Measurements from ENCODE around the gene CDC42. TPM values are rescaled to one million over a fixed set of nuclear protein-coding genes. Genes with fewer than 3 reads are reported as not detected.

CDC42 gene
- total RNA-seq, 1 experiment from 2014 or later = 133 TPM

GRCh38 chr1:22100168-22100567 lies 47.7 kb downstream of the CDC42 start:
- no peaks in the 10 kb centered on the region for H3K27me3 Mint-ChIP-seq (ENCODE audit: insufficient read depth, unreplicated experiment)
- no peaks in the 10 kb centered on the region for H3K9me3 Mint-ChIP-seq (ENCODE audit: unreplicated experiment)
- no peak for DNase-seq (ENCODE audit: unreplicated experiment)
- H3K27ac Mint-ChIP-seq (ENCODE audit: low read depth, unreplicated experiment) = no peak overlapping the region
- no peaks in the 10 kb centered on the region for H3K4me1 Mint-ChIP-seq (ENCODE audit: insufficient read depth, unreplicated experiment)
- POLR2A ChIA-PET = interaction anchor here (0.6 to 2.4 kb wide), 4 partner anchors 10 to 48 kb away, joined by 3 to 10 read pairs (median 6); partner anchors contain the start of gene CDC42
- H3K4me3 Mint-ChIP-seq (ENCODE audit: unreplicated experiment) = no peak overlapping the region
- no TSS peak for BruUV-seq (replicated peaks)
- CTCF ChIA-PET = interaction anchor here (1.2 kb wide), 1 partner anchor 541 kb away, joined by 3 read pairs; no protein-coding TSS in a partner anchor
- TF ChIP-seq CTCF (IDR thresholded peaks at IDR 0.05; ENCODE audit: unreplicated experiment) = no peak
- H3K36me3 Mint-ChIP-seq (ENCODE audit: insufficient read depth, unreplicated experiment) = peaks cover 72% of the 10 kb centered on the region
- intact Hi-C loops (cut with micrococcal nuclease) = no loop called here

DNA sequence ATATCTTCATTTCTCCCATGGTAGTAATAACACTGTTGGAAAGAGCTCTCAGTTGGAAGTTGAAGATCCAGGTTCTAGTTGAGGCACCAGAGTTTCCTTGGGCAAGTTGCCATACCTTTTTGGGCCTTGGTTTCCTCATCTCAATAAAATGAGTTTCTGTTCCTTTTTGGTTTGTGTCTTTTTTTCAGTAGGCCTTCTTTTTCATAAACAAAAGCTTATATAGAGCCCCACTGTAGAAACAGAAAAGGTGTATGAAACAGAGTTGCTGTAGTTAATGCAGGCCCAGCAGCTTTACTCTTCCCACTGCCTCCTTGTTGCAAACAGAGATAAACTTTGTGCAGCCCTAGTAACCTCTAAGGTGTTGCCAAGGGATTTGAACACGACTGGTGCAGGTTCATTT lies 48.7 kb downstream of the CDC42 start:
- H3K4me3 Mint-ChIP-seq (ENCODE audit: unreplicated experiment) = no peak overlapping the region
- peaks cover 65% of the 10 kb centered on the region for H3K36me3 Mint-ChIP-seq (ENCODE audit: insufficient read depth, unreplicated experiment)
- H3K27ac Mint-ChIP-seq (ENCODE audit: low read depth, unreplicated experiment) = no peak overlapping the region
- no peaks in the 10 kb centered on the region for H3K27me3 Mint-ChIP-seq (ENCODE audit: insufficient read depth, unreplicated experiment)
- intact Hi-C loops (cut with micrococcal nuclease) = no loop called here
- no peaks in the 10 kb centered on the region for H3K4me1 Mint-ChIP-seq (ENCODE audit: insufficient read depth, unreplicated experiment)
- ChIA-PET POLR2A (interaction anchor here (0.6 to 0.9 kb wide), 3 partner anchors 11 to 56 kb away, joined by 3 to 5 read pairs (median 4); no protein-coding TSS in a partner anchor), CTCF (no interaction called here)
- no peak for DNase-seq (ENCODE audit: unreplicated experiment)
- TF ChIP-seq CTCF (IDR thresholded peaks at IDR 0.05; ENCODE audit: unreplicated experiment) = no peak
- no TSS peak for BruUV-seq (replicated peaks)
- H3K9me3 Mint-ChIP-seq (ENCODE audit: unreplicated experiment) = no peaks in the 10 kb centered on the region

DNA sequence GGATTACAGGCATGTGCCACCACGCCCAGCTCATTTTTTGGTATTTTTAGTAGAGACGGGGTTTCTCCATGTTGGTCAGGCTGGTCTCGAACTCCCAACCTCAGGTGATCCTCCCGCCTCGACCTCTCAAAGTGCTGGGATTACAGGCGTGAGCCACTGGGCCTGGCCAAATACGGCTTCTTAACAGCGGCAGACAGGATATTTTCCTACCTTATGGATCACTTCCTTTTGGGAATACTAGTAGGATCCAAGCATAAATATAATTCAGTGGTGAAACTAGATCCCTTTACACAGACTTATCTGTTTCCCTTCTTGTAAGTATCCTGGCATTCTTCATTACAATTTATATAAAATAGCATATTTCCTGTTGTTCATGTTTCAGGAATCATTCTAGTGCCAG lies 49.5 kb downstream of the CDC42 start:
- no TSS peak for BruUV-seq (replicated peaks)
- no peak overlapping the region for H3K27ac Mint-ChIP-seq (ENCODE audit: low read depth, unreplicated experiment)
- intact Hi-C loops (cut with micrococcal nuclease) = no loop called here
- TF ChIP-seq CTCF (IDR thresholded peaks at IDR 0.05; ENCODE audit: unreplicated experiment) = no peak
- no peak for DNase-seq (ENCODE audit: unreplicated experiment)
- H3K4me3 Mint-ChIP-seq (ENCODE audit: unreplicated experiment) = no peak overlapping the region
- no peaks in the 10 kb centered on the region for H3K9me3 Mint-ChIP-seq (ENCODE audit: unreplicated experiment)
- CTCF ChIA-PET = no interaction called here
- H3K27me3 Mint-ChIP-seq (ENCODE audit: insufficient read depth, unreplicated experiment) = no peaks in the 10 kb centered on the region
- POLR2A ChIA-PET = interaction anchor here (0.9 kb wide), 1 partner anchor 12 kb away, joined by 4 read pairs; no protein-coding TSS in a partner anchor
- H3K4me1 Mint-ChIP-seq (ENCODE audit: insufficient read depth, unreplicated experiment) = no peaks in the 10 kb centered on the region
- peaks cover 57% of the 10 kb centered on the region for H3K36me3 Mint-ChIP-seq (ENCODE audit: insufficient read depth, unreplicated experiment)

DNA sequence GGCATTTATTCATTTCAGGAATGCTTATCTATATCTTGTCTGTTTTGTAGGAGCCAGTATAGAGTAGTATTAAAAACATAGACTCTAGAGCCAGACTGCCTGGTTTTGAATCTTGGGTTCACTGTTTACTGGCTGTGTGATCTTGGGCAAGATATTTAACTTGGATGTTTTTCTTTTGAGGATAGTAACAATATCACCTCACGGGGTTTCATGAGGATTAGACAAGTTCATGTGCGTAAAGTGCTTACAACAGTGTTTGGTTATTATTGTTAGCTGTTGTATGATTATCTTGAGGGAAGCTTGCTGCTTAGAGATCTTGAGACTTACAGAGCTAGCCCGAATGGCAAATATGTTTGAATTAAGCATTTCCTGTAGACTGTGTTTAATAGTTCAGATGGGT lies 50.2 kb downstream of the CDC42 start:
- no peaks in the 10 kb centered on the region for H3K27me3 Mint-ChIP-seq (ENCODE audit: insufficient read depth, unreplicated experiment)
- H3K36me3 Mint-ChIP-seq (ENCODE audit: insufficient read depth, unreplicated experiment) = peaks cover 55% of the 10 kb centered on the region
- intact Hi-C loops (cut with micrococcal nuclease) = no loop called here
- no peaks in the 10 kb centered on the region for H3K9me3 Mint-ChIP-seq (ENCODE audit: unreplicated experiment)
- no peak for TF ChIP-seq CTCF (IDR thresholded peaks at IDR 0.05; ENCODE audit: unreplicated experiment)
- no peak overlapping the region for H3K4me3 Mint-ChIP-seq (ENCODE audit: unreplicated experiment)
- no peak for DNase-seq (ENCODE audit: unreplicated experiment)
- CTCF ChIA-PET = interaction anchor here (0.6 kb wide), 2 partner anchors 51 to 311 kb away, joined by 3 read pairs; no protein-coding TSS in a partner anchor
- POLR2A ChIA-PET = no interaction called here
- no TSS peak for BruUV-seq (replicated peaks)
- H3K27ac Mint-ChIP-seq (ENCODE audit: low read depth, unreplicated experiment) = no peak overlapping the region
- H3K4me1 Mint-ChIP-seq (ENCODE audit: insufficient read depth, unreplicated experiment) = no peaks in the 10 kb centered on the region
